ENCODE measurements around the gene MAPKAP1.

MAPKAP1 gene

GRCh38 chr9:125475385-125475784, 231.6 kb downstream of the MAPKAP1 start:
- no peak for DNase-seq

GRCh38 chr9:125472926-125473701, 233.9 kb downstream of the MAPKAP1 start:
- no peak for DNase-seq

DNA sequence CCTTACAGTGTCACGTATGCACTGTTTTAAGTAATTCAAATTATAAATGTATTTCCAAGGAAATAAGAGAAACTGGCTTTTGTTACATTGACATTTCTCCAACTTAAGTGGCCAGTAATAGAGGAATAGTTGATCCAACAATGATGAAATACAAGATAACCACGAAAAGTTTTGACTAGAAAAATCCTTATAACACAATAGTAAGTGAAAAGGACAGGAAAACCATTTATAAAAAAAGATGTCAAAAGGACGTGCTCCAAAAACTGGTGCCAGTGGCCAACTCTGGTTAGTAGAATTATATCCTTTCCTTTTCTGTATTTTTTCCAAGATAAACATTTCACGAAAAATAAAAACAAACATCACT, 234.5 kb downstream of the MAPKAP1 start:
- no peak for DNase-seq

DNA sequence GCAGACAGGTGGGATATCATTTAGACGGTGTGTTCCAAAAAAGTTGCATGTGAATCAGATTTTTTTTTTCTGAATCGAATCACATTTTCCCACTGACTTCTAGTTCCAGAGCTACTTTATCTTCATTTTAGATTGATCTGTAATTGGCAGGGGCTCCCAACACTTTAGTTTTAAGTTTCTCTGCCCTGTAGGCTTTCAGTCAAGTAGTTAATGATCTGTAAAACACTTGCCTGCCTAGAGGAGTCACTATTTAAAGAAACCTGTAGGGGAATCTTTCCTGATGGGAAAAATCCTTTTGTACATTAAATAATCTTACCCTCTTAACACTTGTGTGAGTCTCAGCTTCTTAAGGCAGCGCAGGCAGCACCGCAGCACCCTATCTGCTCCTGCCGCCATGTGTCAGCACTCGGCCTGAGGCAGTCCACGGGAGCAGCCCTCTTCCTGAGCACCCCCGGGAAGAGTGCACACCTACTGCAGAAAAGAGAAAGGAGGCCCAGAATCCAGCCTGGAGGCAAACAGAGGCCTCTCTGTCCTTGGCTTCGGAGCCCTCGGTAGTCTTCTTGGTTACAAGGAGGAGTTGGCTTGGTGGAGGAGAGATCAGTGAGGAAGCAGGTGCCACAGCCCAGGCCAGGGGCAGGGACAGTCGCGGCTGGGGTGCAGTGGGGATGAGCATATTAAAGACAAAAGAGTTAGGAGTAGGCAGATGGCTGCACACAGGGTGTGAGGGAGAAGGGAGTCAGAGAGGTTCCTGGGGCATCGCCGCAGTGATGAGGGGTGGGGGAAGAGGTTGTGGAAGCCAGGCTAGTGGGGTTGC, 236.0 kb downstream of the MAPKAP1 start:
- no peak for DNase-seq

DNA sequence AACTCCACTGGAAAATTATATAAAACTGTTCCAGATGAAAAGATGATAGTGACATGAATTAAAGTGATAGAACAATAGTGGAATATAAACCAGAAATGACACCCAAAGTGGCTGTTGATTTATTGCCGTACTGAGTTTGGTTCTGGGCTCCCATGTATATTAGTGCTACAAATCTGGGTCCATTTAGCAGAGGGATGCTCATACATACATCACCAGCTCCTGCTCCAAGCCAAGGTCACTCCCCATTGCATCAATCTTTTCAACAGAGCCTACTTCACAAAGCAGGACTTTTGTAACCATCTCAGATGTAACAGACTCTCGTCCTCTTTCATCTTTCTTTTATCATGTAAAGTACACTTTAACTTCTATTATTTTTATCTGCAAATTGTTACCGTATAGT, 236.8 kb downstream of the MAPKAP1 start:
- DNase-seq: no peak

GRCh38 chr9:125468646-125469045, 238.4 kb downstream of the MAPKAP1 start:
- DNase-seq: no peak

GRCh38 chr9:125467116-125467740, 239.8 kb downstream of the MAPKAP1 start:
- DNase-seq: no peak

GRCh38 chr9:125466411-125466810, 240.6 kb downstream of the MAPKAP1 start:
- no peak for DNase-seq

- no peak for DNase-seq
Measured at GRCh38 chr9:125464591-125465385, 242.2 kb downstream of the MAPKAP1 start.

GRCh38 chr9:125463926-125464325, 243.1 kb downstream of the MAPKAP1 start:
- DNase-seq: no peak

GRCh38 chr9:125462861-125463291, 244.1 kb downstream of the MAPKAP1 start:
- DNase-seq: no peak

DNA sequence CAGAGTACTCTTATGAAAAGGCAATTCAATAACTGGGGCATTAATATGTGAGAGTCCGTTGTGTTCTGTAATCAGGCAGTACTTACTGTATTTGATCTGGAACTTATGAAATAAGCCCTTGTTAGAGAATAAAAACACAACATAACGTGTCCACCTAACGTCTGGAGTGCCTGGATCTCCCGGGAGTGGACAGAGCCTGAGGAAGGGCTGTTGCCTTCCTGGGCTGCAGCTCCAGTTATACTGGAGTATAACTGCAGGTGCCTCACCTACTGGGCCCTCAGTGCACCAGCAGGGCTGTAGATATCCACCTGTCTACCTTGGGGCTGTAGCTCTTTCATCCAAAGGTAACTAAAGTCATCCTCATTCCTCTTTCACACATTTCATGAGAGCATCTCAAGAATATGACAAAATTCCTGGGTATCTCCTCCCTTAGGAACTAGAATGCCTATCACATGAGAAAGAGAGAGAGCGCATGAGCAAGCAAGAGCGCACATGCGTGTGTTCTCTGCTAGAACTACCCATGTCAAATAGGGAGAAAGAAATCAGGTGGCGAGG, 245.3 kb downstream of the MAPKAP1 start:
- no peak for DNase-seq

- DNase-seq: no peak
Measured at GRCh38 chr9:125460883-125461635, 245.9 kb downstream of the MAPKAP1 start.

DNA sequence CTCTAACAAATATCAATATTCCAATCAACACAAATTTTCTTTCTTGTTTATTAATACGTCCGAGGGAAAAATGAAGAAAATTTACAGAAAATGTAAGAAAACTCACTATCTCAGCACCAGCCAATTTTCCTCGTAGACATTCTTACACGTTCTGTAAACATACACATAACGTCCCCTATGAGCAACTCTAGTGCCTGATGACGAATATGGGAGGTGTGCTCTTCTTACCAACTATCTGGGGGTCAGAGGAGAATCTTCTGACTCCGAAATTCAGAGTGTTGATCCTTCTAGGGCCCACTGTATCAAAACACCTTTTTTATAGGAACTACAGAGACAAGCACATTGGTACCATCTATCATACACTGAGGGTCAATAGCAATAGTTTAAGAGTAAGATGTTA, 246.7 kb downstream of the MAPKAP1 start:
- DNase-seq: no peak

- no peak for DNase-seq
Measured at GRCh38 chr9:125457357-125457756, 249.7 kb downstream of the MAPKAP1 start.

DNA sequence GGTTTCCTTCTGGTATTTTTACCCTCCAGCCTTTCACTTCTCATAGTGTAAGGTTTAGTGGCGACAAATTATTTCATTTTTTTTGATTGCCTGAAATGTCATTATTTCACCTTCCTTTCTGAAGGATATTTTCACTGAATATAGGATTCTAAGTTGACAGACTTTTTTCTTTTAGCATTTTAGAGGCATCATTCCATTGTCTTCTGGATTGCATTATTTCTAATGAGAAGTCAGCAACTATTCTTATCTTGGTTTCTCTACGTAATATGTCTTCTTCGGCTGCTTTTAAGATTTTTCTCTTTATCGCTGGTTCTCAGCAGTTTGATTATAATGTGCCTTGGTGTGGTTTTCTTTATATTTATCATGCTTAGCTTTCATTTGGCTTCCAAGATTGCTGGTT, 251.1 kb downstream of the MAPKAP1 start:
- DNase-seq: no peak

DNA sequence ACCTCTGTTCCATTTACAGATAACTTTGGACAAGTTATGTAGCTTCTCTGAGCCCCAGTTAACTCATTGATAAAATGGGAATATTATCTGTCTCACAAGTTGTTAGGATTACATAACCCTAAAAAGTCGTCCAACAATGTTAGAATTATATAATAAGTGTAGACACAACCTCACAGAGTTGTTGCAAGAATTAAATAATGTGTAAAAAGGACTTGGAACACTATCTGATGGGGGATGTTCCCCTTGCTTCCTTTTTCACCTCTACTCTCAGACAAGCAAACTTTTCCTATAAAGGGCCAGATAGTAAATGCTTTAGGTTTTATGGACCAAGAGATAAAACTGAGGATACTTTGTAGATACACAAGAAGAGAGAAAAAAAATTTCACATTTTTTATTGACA, 251.9 kb downstream of the MAPKAP1 start:
- no peak for DNase-seq

DNA sequence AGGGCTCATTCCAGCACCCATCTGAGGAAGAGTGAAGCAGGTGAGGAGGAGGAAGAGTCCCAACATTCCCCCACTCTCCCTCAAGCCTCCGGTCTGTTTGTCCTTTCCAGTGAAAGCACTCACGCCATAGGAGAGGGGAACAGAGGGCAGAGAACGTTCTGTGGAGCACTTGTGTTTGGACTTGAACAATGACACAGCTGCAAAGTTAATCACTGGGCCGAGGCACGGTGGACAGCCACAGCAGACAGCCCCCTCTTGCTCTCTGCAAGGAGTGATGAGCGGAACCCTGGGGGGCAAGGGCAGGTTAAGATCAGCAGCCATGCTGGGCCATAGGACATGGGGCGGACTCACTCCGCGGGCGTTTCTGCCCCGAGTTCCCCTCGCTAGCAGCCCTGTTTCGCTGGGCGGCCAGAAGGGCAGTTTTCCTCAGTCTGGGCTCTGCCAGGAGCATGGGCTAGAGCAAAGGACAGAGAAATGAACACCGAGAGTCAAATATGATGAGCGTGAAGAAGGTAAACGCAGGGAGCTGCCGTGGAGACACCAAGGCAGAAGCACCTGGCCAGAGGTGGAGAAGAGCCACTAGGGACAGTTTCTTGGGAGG, 259.7 kb downstream of the MAPKAP1 start:
- DNase-seq: no peak

DNA sequence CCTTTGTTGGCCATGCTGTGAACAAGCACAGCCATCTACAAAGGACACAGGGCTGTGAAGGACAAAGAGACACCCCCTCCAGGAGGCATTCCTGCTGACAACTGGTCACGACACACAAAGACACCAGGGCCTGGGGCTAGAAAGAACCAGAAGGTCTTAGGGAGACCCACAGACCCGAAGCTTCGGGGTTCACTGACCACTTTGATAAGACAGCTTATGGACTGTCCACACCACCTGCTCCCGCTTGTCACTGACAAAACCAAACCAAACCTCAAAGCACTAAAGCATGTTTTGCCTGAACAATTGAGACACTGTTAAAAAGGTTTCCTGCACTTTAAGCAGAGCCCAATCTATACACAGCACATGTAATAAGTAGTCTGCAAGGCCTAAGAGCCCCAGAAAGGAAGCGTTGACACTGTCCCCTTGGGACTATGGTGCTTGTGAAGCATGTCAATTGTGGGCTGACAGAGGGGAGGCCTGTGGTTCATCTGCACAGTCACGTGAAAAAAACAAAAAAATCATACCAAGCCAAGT, 260.4 kb downstream of the MAPKAP1 start:
- no peak for DNase-seq

DNA sequence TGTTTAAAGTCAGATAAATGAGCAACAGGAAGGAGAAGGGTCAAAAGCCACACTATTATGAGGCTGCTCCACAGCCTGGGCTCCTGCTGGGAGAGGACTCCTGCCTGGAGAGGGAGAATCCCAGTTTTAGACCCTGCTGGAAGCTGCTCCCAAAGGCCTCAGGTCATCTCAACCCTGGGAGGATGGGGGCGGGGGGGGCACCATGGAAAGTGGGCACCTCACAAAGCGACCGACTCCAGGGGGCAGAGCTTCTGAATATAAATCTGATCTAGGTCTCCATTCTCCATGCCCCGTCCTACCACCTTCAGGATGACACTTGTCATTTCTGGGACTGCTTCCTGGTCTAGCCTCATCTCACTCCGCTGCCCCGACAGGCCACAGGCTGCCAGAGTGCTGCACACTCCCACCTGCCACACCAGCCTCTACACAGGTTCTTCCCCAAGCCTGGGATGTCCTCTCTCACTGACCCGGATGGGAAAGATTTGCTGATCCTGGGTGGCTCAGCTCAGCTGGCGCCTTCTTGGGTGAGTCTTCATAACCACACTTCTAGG, 262.0 kb downstream of the MAPKAP1 start:
- no peak for DNase-seq

DNA sequence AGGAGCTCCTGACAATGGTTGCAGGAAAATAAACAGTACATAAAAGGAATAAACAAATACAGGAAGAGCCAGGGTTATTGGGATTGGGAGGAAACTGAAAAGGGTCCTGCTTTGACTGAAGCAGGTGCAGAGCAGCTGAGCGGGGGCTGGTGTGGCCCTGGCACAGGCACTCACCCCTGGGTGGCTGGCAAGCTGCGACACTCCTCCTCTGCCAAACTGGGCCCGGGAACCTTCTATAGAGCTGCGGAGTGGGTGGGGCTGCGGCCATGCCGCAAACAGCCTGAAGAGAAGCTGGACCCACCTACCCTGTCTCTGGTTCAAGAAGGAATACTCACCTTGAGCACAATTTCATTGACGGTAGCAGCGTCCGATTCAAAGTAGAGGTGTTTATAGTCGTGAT, 262.8 kb downstream of the MAPKAP1 start:
- DNase-seq: no peak
